ENCODE data around the gene CACNA1A.

The CACNA1A gene

GRCh38 chr19:13506471-13506820 lies at the start of gene CACNA1A:
CACNA1A (minus strand) TSS chr19:13506479; CDS start chr19:13506224, 255 bp downstream.
- DNase-seq (ENCODE audit: extremely low spot score): no peak
- TF ChIP-seq HDGF (IDR thresholded peaks at IDR 0.05; ENCODE audit: borderline replicate concordance) (no peak), ELF4 (IDR thresholded peaks at IDR 0.05) (no peak), FOXM1 (IDR thresholded peaks at IDR 0.05; ENCODE audit: borderline replicate concordance) (no peak), ARNT (IDR thresholded peaks at IDR 0.05) (no peak), LEF1 (IDR thresholded peaks at IDR 0.05; ENCODE audit: borderline replicate concordance) (no peak), TARDBP (IDR thresholded peaks at IDR 0.05) (no peak), BHLHE40 (IDR thresholded peaks at IDR 0.05; ENCODE audit: borderline replicate concordance) (no peak)
- CTCF ChIA-PET: no interaction called here
- POLR2A ChIA-PET: no interaction called here

- no peak for DNase-seq (ENCODE audit: extremely low spot score)
- POLR2A ChIA-PET: no interaction called here
- TF ChIP-seq FOXM1 (IDR thresholded peaks at IDR 0.05; ENCODE audit: borderline replicate concordance) (no peak), SUZ12 (IDR thresholded peaks at IDR 0.05) (no peak)
- CTCF ChIA-PET: no interaction called here
Observed at GRCh38 chr19:13554506-13555240, 48.4 kb upstream of the CACNA1A start.

DNA sequence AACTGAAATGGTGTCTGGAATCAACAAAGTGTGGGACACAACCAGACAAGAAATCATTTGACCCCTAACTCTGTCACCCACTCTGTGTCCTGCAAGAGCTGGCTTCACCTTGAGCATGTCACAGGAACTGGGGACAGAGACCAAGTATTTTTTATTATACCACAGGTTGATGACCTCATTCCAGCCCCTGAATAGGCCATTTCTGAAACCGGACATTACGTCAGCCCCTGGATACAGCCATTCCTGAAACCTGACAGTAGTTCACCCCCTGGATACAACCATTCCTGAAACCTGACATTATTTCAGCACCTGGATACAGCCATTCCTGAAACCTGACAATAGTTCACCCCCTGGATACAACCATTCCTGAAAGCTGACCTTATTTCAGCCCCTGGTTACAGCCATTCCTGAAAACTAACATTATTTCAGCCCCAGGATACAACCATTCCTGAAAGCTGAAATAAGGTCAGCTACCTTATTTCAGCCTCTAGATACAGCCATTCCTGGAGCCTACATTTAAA lies 47.7 kb upstream of the CACNA1A start:
- CTCF ChIA-PET: no interaction called here
- DNase-seq (ENCODE audit: extremely low spot score): no peak
- TF ChIP-seq BHLHE40 (IDR thresholded peaks at IDR 0.05; ENCODE audit: borderline replicate concordance) (no peak), CTBP1 (IDR thresholded peaks at IDR 0.05; ENCODE audit: borderline replicate concordance) (no peak), ELF4 (IDR thresholded peaks at IDR 0.05) (no peak), HDGF (IDR thresholded peaks at IDR 0.05; ENCODE audit: borderline replicate concordance) (no peak), PKNOX1 (IDR thresholded peaks at IDR 0.05) (no peak), NFRKB (IDR thresholded peaks at IDR 0.05) (no peak), ARNT (IDR thresholded peaks at IDR 0.05) (no peak), SP1 (IDR thresholded peaks at IDR 0.05) (no peak), L3MBTL2 (conservative IDR thresholded peaks at IDR 0.05) (no peak), FOXA1 (IDR thresholded peaks at IDR 0.05) (no peak), LEF1 (IDR thresholded peaks at IDR 0.05; ENCODE audit: borderline replicate concordance) (no peak), FOXK2 (IDR thresholded peaks at IDR 0.05) (no peak), TARDBP (IDR thresholded peaks at IDR 0.05) (no peak), SUZ12 (IDR thresholded peaks at IDR 0.05) (no peak), FOXM1 (IDR thresholded peaks at IDR 0.05; ENCODE audit: borderline replicate concordance) (no peak), ZNF384 (IDR thresholded peaks at IDR 0.05) (no peak)
- POLR2A ChIA-PET: no interaction called here

- ChIA-PET CTCF (interaction anchor here (0.7 kb wide), 1 partner anchor 198 kb away, joined by 8 read pairs; no protein-coding TSS in a partner anchor), POLR2A (no interaction called here)
- DNase-seq (ENCODE audit: extremely low spot score): no peak
- TF ChIP-seq SUZ12 (IDR thresholded peaks at IDR 0.05) (no peak), PKNOX1 (IDR thresholded peaks at IDR 0.05) (no peak), BHLHE40 (IDR thresholded peaks at IDR 0.05; ENCODE audit: borderline replicate concordance) (no peak), ZNF384 (IDR thresholded peaks at IDR 0.05) (no peak), CTBP1 (IDR thresholded peaks at IDR 0.05; ENCODE audit: borderline replicate concordance) (no peak), L3MBTL2 (conservative IDR thresholded peaks at IDR 0.05) (no peak), TARDBP (IDR thresholded peaks at IDR 0.05) (no peak), FOXM1 (IDR thresholded peaks at IDR 0.05; ENCODE audit: borderline replicate concordance) (no peak), FOXK2 (IDR thresholded peaks at IDR 0.05) (no peak), SP1 (IDR thresholded peaks at IDR 0.05) (no peak), LEF1 (IDR thresholded peaks at IDR 0.05; ENCODE audit: borderline replicate concordance) (no peak), NFRKB (IDR thresholded peaks at IDR 0.05) (no peak), ELF4 (IDR thresholded peaks at IDR 0.05) (no peak), FOXA1 (IDR thresholded peaks at IDR 0.05) (no peak), ARNT (IDR thresholded peaks at IDR 0.05) (no peak), HDGF (IDR thresholded peaks at IDR 0.05; ENCODE audit: borderline replicate concordance) (no peak)
Observed at GRCh38 chr19:13548131-13548530, 41.9 kb upstream of the CACNA1A start.

- ChIA-PET POLR2A (no interaction called here), CTCF (interaction anchor here (0.5 to 0.7 kb wide), 2 partner anchors 8 to 197 kb away, joined by 4 to 8 read pairs; no protein-coding TSS in a partner anchor)
- no peak for DNase-seq (ENCODE audit: extremely low spot score)
- TF ChIP-seq BHLHE40 (IDR thresholded peaks at IDR 0.05; ENCODE audit: borderline replicate concordance): no peak
- TF ChIP-seq FOXM1 (IDR thresholded peaks at IDR 0.05; ENCODE audit: borderline replicate concordance): no peak
- TF ChIP-seq NFRKB (IDR thresholded peaks at IDR 0.05): no peak
- no peak for TF ChIP-seq CTBP1 (IDR thresholded peaks at IDR 0.05; ENCODE audit: borderline replicate concordance)
- no peak for TF ChIP-seq FOXK2 (IDR thresholded peaks at IDR 0.05)
- no peak for TF ChIP-seq LEF1 (IDR thresholded peaks at IDR 0.05; ENCODE audit: borderline replicate concordance)
- TF ChIP-seq PKNOX1 (IDR thresholded peaks at IDR 0.05): no peak
- no peak for TF ChIP-seq FOXA1 (IDR thresholded peaks at IDR 0.05)
- TF ChIP-seq TARDBP (IDR thresholded peaks at IDR 0.05): no peak
- no peak for TF ChIP-seq L3MBTL2 (conservative IDR thresholded peaks at IDR 0.05)
- TF ChIP-seq ZNF384 (IDR thresholded peaks at IDR 0.05): no peak
- no peak for TF ChIP-seq HDGF (IDR thresholded peaks at IDR 0.05; ENCODE audit: borderline replicate concordance)
Observed at GRCh38 chr19:13547102-13547501, 40.8 kb upstream of the CACNA1A start.

DNA sequence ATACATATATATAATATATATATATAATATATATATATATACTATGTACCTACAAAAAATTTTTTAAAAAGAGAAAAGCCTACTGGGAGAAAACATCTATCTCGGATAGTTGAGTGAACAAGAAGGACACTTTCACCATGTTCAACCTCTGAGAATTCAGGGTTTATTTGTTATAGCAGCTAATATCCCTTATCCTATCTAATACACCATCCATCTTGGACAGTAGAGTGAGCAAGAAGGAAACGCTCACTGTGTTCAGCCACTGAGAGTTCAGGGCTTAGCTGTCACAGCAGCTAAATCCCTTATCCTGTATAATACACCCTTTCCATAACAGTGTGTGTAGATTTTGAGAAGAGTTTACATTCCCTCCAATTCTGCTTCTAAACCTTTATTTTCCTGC lies 38.1 kb upstream of the CACNA1A start:
- DNase-seq (ENCODE audit: extremely low spot score): no peak
- ChIA-PET POLR2A (no interaction called here), CTCF (no interaction called here)
- TF ChIP-seq SUZ12 (IDR thresholded peaks at IDR 0.05) (no peak), ARNT (IDR thresholded peaks at IDR 0.05) (no peak), FOXA1 (IDR thresholded peaks at IDR 0.05) (no peak), ELF4 (IDR thresholded peaks at IDR 0.05) (no peak), TARDBP (IDR thresholded peaks at IDR 0.05) (no peak)
